Breast epithelium (tissue), 3 donors: ENCODE results near the gene VAT1L.

ENCODE experiments used
- POLR2A ChIP-seq: fragments of 450-650 bp; IDR thresholded peaks from one replicate; pipeline ENCODE4 v1.6.1; 2016; ENCODE audit warnings: antibody characterized with exemption, mild to moderate bottlenecking, moderate library complexity
- POLR2AphosphoS5 ChIP-seq, 3 donors: sonication (generic); formaldehyde crosslinking; IDR thresholded peaks; one replicate each; pipeline ENCODE4 v1.6.1; 2017; ENCODE audit warnings: antibody characterized with exemption in 3 of 3
- TF ChIP-seq, protein P1 (sequence below), 3 donors: fragments of 450-650 bp; IDR thresholded peaks; one replicate each; pipeline ENCODE4 v1.5.1; 2016 to 2017; ENCODE audit warnings: antibody characterized with exemption in 3 of 3, mild to moderate bottlenecking in 3 of 3, moderate library complexity in 3 of 3

DNA sequence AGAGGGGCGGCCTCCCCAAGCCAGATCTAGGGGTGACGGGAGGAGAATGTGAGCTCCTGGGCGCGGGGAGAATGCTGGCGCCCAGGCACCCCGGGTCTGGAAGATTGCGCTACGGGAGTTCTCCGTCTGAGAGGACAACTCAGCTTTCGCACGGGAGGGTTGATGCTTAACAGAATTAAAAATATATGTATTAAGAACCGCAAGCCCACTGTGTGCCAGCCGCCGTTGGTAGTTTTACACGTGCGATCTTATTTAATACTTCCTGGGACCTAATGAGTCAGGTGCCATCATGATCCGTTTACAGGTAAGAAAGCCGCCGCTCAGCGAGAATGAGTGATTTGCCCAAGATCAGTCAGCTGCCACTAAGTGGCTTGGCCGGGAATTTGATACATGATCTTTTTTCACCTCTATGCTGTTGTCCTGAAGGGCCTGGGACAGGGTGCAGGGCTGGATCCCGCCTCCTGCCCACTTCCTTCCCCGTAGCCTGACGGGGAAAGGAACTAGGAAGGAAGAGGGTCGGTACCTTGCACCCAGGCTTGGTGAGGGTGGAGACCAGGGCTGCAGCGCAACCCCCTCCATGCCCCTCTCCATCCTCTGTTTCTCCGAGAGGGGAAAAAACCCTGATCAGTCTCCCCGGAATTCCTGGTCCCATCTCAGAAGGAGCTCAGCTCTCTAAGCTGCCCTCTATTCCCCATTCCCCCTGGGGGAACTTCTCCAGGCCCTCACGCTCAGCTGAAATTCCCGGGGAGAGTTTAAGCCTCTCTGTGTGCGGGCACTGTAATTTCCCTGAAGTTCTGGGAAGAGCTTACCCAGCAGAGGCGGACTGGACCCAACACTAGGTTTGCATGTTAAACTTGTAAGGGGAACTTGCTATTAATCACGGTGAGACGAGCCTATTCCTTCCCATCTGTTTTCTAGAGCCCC, 983 bp downstream of the VAT1L start:
- no peak for TF ChIP-seq POLR2A
- no peak for TF ChIP-seq POLR2AphosphoS5 (IDR thresholded peaks at IDR 0.05)
- TF ChIP-seq, protein P1, sequence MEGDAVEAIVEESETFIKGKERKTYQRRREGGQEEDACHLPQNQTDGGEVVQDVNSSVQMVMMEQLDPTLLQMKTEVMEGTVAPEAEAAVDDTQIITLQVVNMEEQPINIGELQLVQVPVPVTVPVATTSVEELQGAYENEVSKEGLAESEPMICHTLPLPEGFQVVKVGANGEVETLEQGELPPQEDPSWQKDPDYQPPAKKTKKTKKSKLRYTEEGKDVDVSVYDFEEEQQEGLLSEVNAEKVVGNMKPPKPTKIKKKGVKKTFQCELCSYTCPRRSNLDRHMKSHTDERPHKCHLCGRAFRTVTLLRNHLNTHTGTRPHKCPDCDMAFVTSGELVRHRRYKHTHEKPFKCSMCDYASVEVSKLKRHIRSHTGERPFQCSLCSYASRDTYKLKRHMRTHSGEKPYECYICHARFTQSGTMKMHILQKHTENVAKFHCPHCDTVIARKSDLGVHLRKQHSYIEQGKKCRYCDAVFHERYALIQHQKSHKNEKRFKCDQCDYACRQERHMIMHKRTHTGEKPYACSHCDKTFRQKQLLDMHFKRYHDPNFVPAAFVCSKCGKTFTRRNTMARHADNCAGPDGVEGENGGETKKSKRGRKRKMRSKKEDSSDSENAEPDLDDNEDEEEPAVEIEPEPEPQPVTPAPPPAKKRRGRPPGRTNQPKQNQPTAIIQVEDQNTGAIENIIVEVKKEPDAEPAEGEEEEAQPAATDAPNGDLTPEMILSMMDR (IDR thresholded peaks at IDR 0.05) = no peak
